ENCODE results near the gene NQO1.

The NQO1 gene

GRCh38 chr16:69706256-69706974, 19.9 kb downstream of the NQO1 start:
- DNase-seq (ENCODE audit: low spot score) = no peak

DNA sequence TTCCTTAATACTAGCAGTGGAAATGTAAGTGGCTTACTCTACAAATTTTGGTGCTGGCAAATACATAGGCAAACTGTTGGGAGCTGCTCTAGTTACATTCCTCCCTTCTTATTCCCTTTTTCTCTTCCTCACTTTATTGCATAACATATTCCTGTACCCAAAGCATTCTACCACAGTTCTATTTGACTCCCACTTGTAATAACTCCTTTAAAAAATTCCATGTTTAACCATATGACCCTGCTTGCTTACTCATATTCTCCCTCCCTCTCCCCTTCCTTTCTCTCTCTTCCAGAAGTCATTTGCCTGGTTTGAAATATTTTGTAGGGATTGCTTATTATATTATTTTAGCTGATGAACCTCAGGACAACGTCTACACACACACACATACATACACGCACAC, 22.7 kb downstream of the NQO1 start:
- DNase-seq (ENCODE audit: low spot score) = no peak

- no peak for DNase-seq (ENCODE audit: low spot score)
Observed at GRCh38 chr16:69701866-69702265, 24.5 kb downstream of the NQO1 start.

GRCh38 chr16:69701452-69701851, 24.9 kb downstream of the NQO1 start:
- DNase-seq (ENCODE audit: low spot score) = no peak

DNA sequence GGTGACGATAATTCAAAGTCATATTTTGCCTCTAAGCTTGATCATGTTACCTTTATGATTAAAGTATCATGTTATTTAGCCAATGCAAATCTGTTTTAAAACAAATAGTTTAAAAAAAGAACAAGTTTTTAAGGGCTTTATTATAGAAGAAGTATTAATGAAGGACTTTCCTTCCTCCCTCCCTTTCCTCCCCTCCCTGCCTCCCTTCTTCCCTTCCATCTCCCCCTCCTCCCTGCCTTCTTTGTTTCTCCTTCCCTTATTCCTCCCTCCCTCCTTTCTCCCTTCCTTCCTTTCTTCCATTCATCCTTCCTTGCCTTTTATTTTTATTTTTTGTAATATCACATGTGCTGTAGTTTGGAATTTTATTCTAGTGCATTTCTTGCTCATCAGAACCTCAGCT, 26.4 kb downstream of the NQO1 start:
- DNase-seq (ENCODE audit: low spot score) = no peak

GRCh38 chr16:69698404-69698803, 28.0 kb downstream of the NQO1 start:
- DNase-seq (ENCODE audit: low spot score) = no peak

DNA sequence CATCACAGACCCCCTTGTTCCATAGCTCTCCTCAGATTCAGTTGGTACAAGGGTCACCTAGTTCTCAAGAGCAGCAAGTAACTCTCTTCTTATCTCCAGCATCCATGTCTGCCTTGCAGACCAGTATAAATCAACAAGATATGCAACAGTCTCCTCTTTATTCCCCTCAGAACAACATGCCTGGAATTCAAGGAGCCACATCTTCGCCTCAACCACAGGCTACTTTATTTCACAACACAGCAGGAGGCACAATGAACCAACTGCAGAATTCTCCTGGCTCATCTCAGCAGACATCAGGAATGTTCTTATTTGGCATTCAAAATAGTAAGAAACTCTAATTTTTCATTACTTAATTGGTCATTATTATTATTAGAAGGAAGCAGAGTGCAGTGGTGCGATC, 32.4 kb downstream of the NQO1 start:
- no peak for DNase-seq (ENCODE audit: low spot score)

DNA sequence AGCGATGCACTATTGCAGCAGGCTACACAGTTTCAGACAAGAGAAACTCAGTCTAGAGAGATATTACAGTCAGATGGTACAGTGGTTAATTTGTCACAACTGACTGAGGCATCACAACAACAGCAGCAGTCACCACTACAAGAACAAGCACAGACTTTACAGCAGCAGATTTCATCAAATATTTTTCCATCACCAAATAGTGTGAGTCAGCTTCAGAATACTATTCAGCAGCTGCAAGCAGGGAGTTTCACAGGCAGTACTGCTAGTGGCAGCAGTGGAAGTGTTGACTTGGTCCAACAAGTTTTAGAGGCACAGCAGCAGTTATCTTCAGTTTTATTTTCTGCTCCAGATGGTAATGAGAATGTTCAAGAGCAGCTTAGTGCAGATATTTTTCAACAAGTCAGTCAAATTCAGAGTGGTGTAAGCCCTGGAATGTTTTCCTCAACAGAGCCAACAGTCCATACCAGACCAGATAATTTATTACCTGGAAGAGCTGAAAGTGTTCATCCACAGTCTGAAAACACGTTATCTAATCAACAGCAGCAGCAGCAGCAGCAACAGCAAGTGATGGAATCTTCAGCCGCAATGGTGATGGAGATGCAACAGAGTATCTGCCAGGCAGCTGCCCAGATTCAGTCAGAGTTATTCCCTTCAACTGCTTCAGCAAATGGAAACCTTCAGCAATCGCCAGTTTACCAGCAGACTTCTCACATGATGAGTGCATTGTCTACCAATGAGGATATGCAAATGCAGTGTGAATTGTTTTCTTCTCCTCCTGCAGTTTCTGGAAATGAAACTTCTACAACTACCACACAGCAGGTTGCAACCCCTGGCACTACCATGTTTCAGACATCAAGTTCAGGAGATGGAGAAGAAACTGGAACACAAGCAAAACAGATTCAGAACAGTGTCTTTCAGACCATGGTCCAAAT, 34.1 kb downstream of the NQO1 start:
- no peak for DNase-seq (ENCODE audit: low spot score)

GRCh38 chr16:69688589-69688988, 37.8 kb downstream of the NQO1 start:
- no peak for DNase-seq (ENCODE audit: low spot score)

DNA sequence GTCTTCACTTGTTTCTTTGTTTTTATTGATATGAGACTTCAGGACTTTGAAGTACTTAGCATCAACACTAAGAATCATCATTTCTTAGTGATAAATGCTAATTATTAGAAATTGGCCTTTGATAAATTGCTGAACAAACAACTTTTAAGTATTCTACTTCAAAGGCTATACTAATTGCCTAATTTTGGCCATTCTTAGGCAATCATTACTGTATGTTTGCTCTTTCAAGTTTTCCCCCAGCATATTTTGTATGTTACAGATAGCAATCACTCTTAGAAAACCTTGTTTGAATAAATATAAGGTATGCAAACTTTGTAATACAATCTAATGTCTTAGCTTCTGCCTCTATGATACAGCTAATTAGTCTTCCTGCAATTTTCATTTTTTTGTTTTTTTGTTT, 46.0 kb downstream of the NQO1 start:
- DNase-seq (ENCODE audit: low spot score) = no peak

- no peak for DNase-seq (ENCODE audit: low spot score)
Observed at GRCh38 chr16:69672998-69673713, 53.2 kb downstream of the NQO1 start.

- no peak for DNase-seq (ENCODE audit: low spot score)
Observed at GRCh38 chr16:69672315-69672997, 53.9 kb downstream of the NQO1 start.

DNA sequence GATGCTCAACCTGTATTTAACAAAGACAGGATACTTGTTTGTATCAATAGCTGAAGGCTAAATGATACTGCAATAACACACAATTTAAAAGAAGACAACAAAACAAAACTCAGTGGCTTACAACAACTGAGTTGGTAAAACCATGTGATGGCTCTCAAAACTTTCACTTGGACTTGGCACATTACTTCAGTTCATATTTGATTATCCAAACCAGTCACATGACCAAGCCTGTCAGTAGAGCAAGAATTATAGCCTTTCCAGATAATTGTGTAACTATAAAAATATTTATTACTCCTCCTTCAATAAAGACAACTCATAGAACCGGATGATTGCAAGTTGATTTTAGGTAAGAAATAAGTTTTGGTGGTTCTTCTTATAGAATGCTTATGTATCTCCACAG, 56.8 kb downstream of the NQO1 start:
- DNase-seq (ENCODE audit: low spot score) = no peak

DNA sequence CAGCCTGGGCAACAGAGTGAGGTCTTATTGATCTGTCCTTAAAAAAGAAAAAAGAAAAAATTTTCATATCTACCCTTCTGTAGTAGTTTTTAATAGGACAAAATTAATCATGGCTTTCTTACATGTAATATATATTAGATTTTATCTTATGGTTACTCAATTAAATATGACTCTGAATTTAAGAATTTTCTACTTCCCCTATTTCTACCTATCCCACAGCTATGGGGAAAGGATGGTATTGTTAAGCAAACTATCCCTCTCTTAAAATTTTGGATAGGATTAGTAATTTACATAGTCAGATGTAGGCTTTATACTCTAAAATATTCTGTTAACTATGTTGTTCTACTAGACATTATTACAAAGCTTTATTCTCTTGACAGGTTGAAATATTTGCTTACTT, 62.5 kb downstream of the NQO1 start:
- no peak for DNase-seq (ENCODE audit: low spot score)

DNA sequence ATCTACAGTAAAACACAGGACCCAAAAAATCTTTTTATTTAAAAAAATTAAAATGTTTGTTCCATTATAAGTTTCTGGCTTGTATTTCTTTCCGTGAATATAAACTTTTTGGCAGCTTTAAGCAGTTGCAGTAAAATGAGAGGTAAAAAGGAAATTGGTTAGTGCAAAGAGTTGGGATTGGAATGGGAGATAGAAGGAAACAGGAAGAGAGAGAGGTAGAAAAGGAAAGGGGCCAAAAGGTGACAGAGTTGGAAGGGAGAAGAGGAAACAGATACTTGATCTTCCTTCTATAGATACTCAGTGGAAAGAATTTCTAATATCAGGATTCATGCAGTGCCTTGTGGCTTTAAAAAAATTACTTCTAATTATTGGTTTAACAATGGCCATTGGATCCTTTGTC, 63.5 kb downstream of the NQO1 start:
- DNase-seq (ENCODE audit: low spot score) = no peak

DNA sequence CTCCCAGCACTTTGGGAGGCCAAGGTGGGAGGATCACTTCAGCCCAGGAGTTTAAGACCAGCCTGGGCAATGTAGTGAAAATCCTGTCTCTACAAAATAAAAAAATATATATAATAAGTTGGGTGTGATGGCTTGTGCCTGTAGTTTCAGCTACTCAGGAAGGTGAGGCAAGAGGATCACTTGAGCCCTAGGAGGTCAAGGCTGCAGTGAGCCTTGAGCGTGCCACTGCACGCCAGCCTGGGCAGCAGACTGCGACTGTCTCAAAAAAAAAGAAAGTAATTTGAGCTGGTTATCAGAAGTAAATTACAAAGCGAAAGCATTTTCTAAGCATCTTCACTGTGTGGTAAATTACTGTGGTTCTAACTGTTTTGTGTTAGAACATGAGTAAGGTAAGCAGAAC, 66.2 kb downstream of the NQO1 start:
- DNase-seq (ENCODE audit: low spot score) = no peak
